GM23338 (cell line): Measurements from ENCODE around the gene MYO16. TPM values are rescaled to one million over a fixed set of nuclear protein-coding genes. Genes with fewer than 3 reads are reported as not detected.
A peak's percentile ranks its signal among the peaks of the same experiment; 100 is the strongest.

Source experiments
- ATAC-seq: fragments of 200-7000 bp; cut with Tn5 transposase; 3 replicates; pipeline ENCODE4 v1.9.1; 2020
- DNase-seq: peaks from one replicate; pipeline ENCODE4 v3.0.0-alpha.2; 2015; ENCODE audit warnings: low spot score
- H2AFZ ChIP-seq: fragments of 200-600 bp; sonication (generic); 2 replicates; pipeline ENCODE4 v1.8.0; 2016; ENCODE audit warnings: antibody characterized with exemption, mild to moderate bottlenecking, moderate library complexity
- H3F3A ChIP-seq: fragments of 200-600 bp; sonication (generic); replicated peaks from 2 replicates; pipeline ENCODE4 v1.8.0; 2017; ENCODE audit warnings: antibody characterized with exemption, mixed run types, low read depth
- H3K27ac ChIP-seq: fragments of 200-600 bp; sonication (generic); 2 replicates; pipeline ENCODE4 v1.6.1; 2016; ENCODE audit warnings: low read depth
- H3K27me3 ChIP-seq: fragments of 200-600 bp; sonication (generic); 2 replicates; pipeline ENCODE4 v1.8.0; 2016; ENCODE audit warnings: mild to moderate bottlenecking, mixed run types, moderate library complexity; ENCODE audit not compliant: insufficient read depth
- H3K36me3 ChIP-seq: fragments of 200-600 bp; sonication (generic); 2 replicates; pipeline ENCODE4 v1.8.0; 2016; ENCODE audit warnings: mild to moderate bottlenecking; ENCODE audit not compliant: insufficient read depth
- H3K4me1 ChIP-seq: fragments of 200-600 bp; sonication (generic); 2 replicates; pipeline ENCODE4 v1.8.0; 2016; ENCODE audit warnings: mild to moderate bottlenecking, moderate library complexity; ENCODE audit not compliant: insufficient read depth
- H3K4me2 ChIP-seq: fragments of 200-600 bp; sonication (generic); 2 replicates; pipeline ENCODE4 v1.7.1; 2017; ENCODE audit warnings: mixed run types
- H3K4me3 ChIP-seq: fragments of 200-600 bp; sonication (generic); 2 replicates; pipeline ENCODE4 v1.6.1; 2016; ENCODE audit warnings: mixed run types
- H3K79me2 ChIP-seq: fragments of 200-600 bp; sonication (generic); replicated peaks from 2 replicates; pipeline ENCODE4 v1.8.0; 2017; ENCODE audit warnings: mild to moderate bottlenecking; ENCODE audit not compliant: insufficient read depth
- H3K9me2 ChIP-seq: fragments of 200-600 bp; sonication (generic); 2 replicates; pipeline ENCODE4 v1.8.0; 2017; ENCODE audit not compliant: insufficient read depth
- H4K20me1 ChIP-seq: fragments of 200-600 bp; sonication (generic); replicated peaks from 2 replicates; pipeline ENCODE4 v1.8.0; 2017; ENCODE audit warnings: mild to moderate bottlenecking; ENCODE audit not compliant: insufficient read depth
- H3K27ac Mint-ChIP-seq: 2 replicates; pipeline ENCODE4 v1.8.0; 2020; ENCODE audit warnings: inconsistent platforms, mild to moderate bottlenecking, moderate library complexity, mixed read lengths
- H3K27me3 Mint-ChIP-seq: 3 replicates; pipeline ENCODE4 v1.8.0; 2022; ENCODE audit warnings: low read depth, mild to moderate bottlenecking, moderate library complexity, mixed read lengths, inconsistent platforms; ENCODE audit not compliant: insufficient read depth, poor library complexity
- H3K36me3 Mint-ChIP-seq: 3 replicates; pipeline ENCODE4 v1.8.0; 2021; ENCODE audit warnings: low read depth, mild to moderate bottlenecking, inconsistent platforms, moderate library complexity, mixed read lengths
- H3K4me1 Mint-ChIP-seq: 3 replicates; pipeline ENCODE4 v1.8.0; 2020; ENCODE audit warnings: mild to moderate bottlenecking, inconsistent platforms, mixed read lengths
- H3K4me3 Mint-ChIP-seq: 3 replicates; pipeline ENCODE4 v1.8.0; 2021; ENCODE audit warnings: moderate library complexity, mild to moderate bottlenecking, inconsistent platforms, mixed read lengths
- H3K9me3 Mint-ChIP-seq: 3 replicates; pipeline ENCODE4 v1.8.0; 2020; ENCODE audit warnings: moderate library complexity, mild to moderate bottlenecking, inconsistent platforms, mixed read lengths
- CREB1 ChIP-seq: fragments of 250-450 bp; sonication (Bioruptor Pico); IDR thresholded peaks from 2 replicates; pipeline ENCODE4 v1.5.0; 2020; ENCODE audit warnings: low read depth, mild to moderate bottlenecking, moderate library complexity
- CTCF ChIP-seq, 2 experiments: fragments of 200-600 bp in 1 of 2; sonication (generic) in 1 of 2; conservative IDR thresholded peaks; 2 replicates each; pipeline versions ENCODE4 v1.5.1 to v1.6.1; 2016 to 2017; ENCODE audit warnings: antibody characterized with exemption in 2 of 2, low read depth in 2 of 2, mild to moderate bottlenecking in 2 of 2, moderate library complexity in 1 of 2
- ETS1 ChIP-seq: IDR thresholded peaks from 2 replicates; pipeline ENCODE4 v1.6.1; 2016; ENCODE audit warnings: antibody characterized with exemption
- EZH2 ChIP-seq: fragments of 200-600 bp; sonication (generic); IDR thresholded peaks from one replicate; pipeline ENCODE4 v1.8.0; 2017; ENCODE audit warnings: antibody characterized with exemption, mild to moderate bottlenecking, low read depth; ENCODE audit not compliant: unreplicated experiment
- JUNB ChIP-seq: IDR thresholded peaks from one replicate; pipeline ENCODE4 v1.6.1; 2016; ENCODE audit warnings: antibody characterized with exemption; ENCODE audit not compliant: unreplicated experiment
- NANOG ChIP-seq: IDR thresholded peaks from 2 replicates; pipeline ENCODE4 v1.6.1; 2016; ENCODE audit warnings: antibody characterized with exemption, borderline replicate concordance
- REST ChIP-seq: IDR thresholded peaks from one replicate; pipeline ENCODE4 v1.6.1; 2018; ENCODE audit warnings: antibody characterized with exemption; ENCODE audit not compliant: unreplicated experiment
- STAT1 ChIP-seq: IDR thresholded peaks from one replicate; pipeline ENCODE4 v1.6.1; 2016; ENCODE audit warnings: antibody characterized with exemption; ENCODE audit not compliant: unreplicated experiment
- ZNF114 ChIP-seq: fragments of 250-450 bp; sonication (Bioruptor Pico); IDR thresholded peaks from 2 replicates; pipeline ENCODE4 v1.5.0; 2020; ENCODE audit warnings: mild to moderate bottlenecking, moderate library complexity
- ZNF331 ChIP-seq: fragments of 250-450 bp; sonication (Bioruptor Pico); IDR thresholded peaks from 2 replicates; pipeline ENCODE4 v1.5.0; 2020; ENCODE audit warnings: low read depth, mild to moderate bottlenecking, moderate library complexity
- polyA plus RNA-seq: library from polyadenylated mRNA; unstranded; fragments of >200 nt; fragmentation: Nextera tagmentation; extraction: Ambion mirVana; gene quantifications from 2 replicates; pipeline ENCODE4 v1.2.1, GENCODE V29; 2016
- total RNA-seq: library from RNA; depleted of rRNA; stranded (reverse); fragments of >200 nt; shearing (Covaris generic); gene quantifications from 2 replicates; pipeline ENCODE4 v1.2.3, GENCODE V29; 2014

Gene MYO16
- total and polyA plus RNA-seq, 2 experiments from 2014 or later: 0.10 to 0.13 TPM

DNA sequence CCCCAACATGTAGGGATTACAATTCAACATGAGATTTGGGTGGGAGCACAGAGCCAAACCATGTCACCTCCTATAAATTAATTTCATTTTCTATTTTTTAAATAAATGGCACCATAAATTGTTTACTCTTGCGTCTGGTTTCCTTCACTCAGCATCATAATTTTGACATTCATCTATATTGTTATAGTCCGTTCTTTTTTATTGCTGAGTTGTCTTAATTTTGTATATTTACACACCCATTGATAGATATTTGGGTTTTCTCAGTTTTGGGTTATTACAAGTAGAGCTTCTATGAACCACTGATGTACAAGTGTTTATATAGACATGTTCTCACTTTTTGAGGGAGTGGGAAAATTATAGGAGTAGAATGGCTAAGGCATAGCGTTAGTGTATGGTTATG lies 445.4 kb downstream of the MYO16 start (continued):
- TF ChIP-seq ZNF331 (CRISPR knock-in tag) (no peak), CTCF (conservative IDR thresholded peaks at IDR 0.05; ENCODE audit: low read depth in 2 of 2) (no peak), EZH2 (no peak), REST (no peak), NANOG (no peak), STAT1 (no peak), ETS1 (no peak), CREB1 (CRISPR knock-in tag) (no peak), ZNF114 (CRISPR knock-in tag) (no peak)

DNA sequence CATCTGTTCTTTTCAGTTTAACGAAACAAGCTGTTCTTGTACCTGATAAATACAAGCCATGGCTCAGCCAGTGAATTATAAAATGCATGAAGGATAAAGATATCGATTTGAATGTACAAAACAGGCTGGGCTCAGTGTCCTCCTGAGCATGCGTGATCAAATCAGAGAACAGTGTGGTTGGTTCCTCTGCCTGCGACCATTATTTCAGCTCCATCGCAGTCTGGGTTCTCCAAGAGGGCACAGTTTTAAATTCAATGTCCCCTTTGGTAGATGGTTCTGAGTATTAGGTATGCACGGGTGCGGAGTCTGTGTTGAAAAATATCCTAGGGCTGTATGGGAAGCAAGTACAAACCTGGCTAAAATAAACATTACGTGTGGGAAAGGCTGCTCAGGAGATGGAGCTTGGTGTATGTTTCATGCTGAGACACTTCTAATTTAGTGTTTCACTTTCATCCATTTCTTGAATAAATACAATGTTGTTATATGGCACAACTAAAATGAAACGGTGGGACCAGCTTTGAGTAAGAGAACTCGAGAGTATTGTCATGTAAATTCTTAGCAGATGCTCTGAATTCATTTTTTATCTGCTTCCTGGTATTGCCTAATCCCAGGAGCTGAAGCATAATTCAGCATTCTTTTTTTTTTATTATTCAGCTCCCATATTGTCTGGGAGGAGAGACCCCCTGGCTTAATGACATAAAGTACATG lies 458.7 kb downstream of the MYO16 start:
- H3K27ac ChIP-seq: no peak overlapping the region
- ATAC-seq: no peak

More for the DNA sequence above, 458.7 kb downstream of the MYO16 start:
- peaks cover 7% of the 10 kb centered on the region; the same call in 1 of the 3 replicates for H3K9me3 Mint-ChIP-seq
- H3K4me3 ChIP-seq: no peak overlapping the region
- H3K79me2 ChIP-seq: no peaks in the 10 kb centered on the region
- no peak overlapping the region for H3K4me3 Mint-ChIP-seq
- peak overlapping the region; percentile 91 for H2AFZ ChIP-seq
- no peaks in the 10 kb centered on the region for H3K9me2 ChIP-seq
- peaks cover 7% of the 10 kb centered on the region for H3K4me1 Mint-ChIP-seq
- peaks cover 7% of the 10 kb centered on the region; the same call in 1 of the 2 replicates for H3K4me1 ChIP-seq
- TF ChIP-seq ZNF114 (CRISPR knock-in tag) (no peak), CTCF (conservative IDR thresholded peaks at IDR 0.05; ENCODE audit: low read depth in 2 of 2) (no peak), JUNB (no peak)
- H3K27me3 ChIP-seq: no peaks in the 10 kb centered on the region
- no peaks in the 10 kb centered on the region for H3F3A ChIP-seq
- no peaks in the 10 kb centered on the region; the same call in 2 of the 3 replicates for H3K36me3 Mint-ChIP-seq
- H4K20me1 ChIP-seq: no peaks in the 10 kb centered on the region
- peak; percentile 9 for DNase-seq
- peaks cover 6% of the 10 kb centered on the region for H3K27me3 Mint-ChIP-seq
- H3K36me3 ChIP-seq: no peaks in the 10 kb centered on the region
- no peak overlapping the region for H3K4me2 ChIP-seq
- peak overlapping the region; percentile 66; the same call in 1 of the 2 replicates for H3K27ac Mint-ChIP-seq
